ENCODE data around the gene CALB2. TPM values are rescaled to one million over a fixed set of nuclear protein-coding genes. Genes with fewer than 3 reads are reported as not detected.

CALB2 gene
- total RNA-seq, 3 donors from 2014 or later = 7.5 to 169 (median 22.2) TPM

DNA sequence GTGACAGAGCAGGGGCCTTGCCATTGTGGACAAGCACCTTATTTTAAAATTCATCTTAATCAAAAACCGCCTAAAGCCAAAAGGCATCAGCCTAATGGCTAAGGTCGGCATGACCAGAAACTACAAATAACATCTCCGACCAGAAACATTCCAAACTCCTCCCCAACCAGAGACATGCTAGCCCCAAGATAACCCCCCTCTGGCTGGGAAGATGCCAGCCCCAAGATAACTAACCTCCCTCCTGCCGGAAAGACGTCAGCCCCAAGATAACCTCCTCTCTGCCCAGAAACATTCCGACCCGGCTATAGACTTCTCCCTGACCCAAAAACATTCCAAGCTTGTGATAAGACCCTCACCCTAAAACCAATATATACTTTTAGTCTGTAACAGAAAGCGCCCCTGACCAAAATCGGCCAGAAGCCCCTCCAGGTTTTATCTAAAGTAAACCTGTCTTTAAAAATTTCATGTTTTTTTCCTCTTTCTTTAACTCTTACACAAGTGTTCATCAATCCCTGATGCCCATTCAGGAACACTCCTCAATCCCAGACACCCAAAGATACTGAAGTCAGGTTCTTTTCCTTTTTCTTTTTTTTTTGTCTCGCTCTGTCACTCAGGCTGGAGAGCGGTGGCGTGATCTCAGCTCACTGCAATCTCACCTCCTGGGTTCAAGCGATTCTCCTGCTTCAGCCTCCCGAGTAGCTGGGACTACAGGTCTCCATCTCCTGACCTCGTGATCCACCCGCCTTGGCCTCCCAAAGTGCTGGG is 50.7 kb downstream of the CALB2 start:
- TF ChIP-seq CTCF (IDR thresholded peaks at IDR 0.05) (no peak), POLR2A (IDR thresholded peaks at IDR 0.05) (no peak), POLR2AphosphoS5 (IDR thresholded peaks at IDR 0.05) (no peak)
- Histone ChIP-seq H3K4me3 (no peak overlapping the region), H3K4me1 (no peaks in the 10 kb centered on the region), H3K27me3 (peaks cover 0 to 3% of the 10 kb centered on the region in 2 donors), H3K27ac (no peak overlapping the region), H3K9me3 (no peaks in the 10 kb centered on the region), H3K36me3 (no peaks in the 10 kb centered on the region)
- intact Hi-C loops (cut with DNase I; ENCODE audit: low total_unique reads) = no loop called here
- no peak for DNase-seq (ENCODE audit: low spot score in 2 of 2)

GRCh38 chr16:71410146-71410545 is 51.6 kb downstream of the CALB2 start:
- Histone ChIP-seq H3K27me3 (peaks cover 0 to 3% of the 10 kb centered on the region in 2 donors), H3K9me3 (no peaks in the 10 kb centered on the region), H3K27ac (no peak overlapping the region), H3K36me3 (no peaks in the 10 kb centered on the region), H3K4me3 (no peak overlapping the region), H3K4me1 (no peaks in the 10 kb centered on the region)
- intact Hi-C loops (cut with DNase I; ENCODE audit: low total_unique reads) = loop anchor here (10.0 kb wide), 1 partner anchor 205 kb away; no protein-coding TSS in a partner anchor
- TF ChIP-seq CTCF (IDR thresholded peaks at IDR 0.05) (no peak), POLR2A (IDR thresholded peaks at IDR 0.05) (no peak), POLR2AphosphoS5 (IDR thresholded peaks at IDR 0.05) (no peak)
- DNase-seq (ENCODE audit: low spot score in 2 of 2) = no peak

DNA sequence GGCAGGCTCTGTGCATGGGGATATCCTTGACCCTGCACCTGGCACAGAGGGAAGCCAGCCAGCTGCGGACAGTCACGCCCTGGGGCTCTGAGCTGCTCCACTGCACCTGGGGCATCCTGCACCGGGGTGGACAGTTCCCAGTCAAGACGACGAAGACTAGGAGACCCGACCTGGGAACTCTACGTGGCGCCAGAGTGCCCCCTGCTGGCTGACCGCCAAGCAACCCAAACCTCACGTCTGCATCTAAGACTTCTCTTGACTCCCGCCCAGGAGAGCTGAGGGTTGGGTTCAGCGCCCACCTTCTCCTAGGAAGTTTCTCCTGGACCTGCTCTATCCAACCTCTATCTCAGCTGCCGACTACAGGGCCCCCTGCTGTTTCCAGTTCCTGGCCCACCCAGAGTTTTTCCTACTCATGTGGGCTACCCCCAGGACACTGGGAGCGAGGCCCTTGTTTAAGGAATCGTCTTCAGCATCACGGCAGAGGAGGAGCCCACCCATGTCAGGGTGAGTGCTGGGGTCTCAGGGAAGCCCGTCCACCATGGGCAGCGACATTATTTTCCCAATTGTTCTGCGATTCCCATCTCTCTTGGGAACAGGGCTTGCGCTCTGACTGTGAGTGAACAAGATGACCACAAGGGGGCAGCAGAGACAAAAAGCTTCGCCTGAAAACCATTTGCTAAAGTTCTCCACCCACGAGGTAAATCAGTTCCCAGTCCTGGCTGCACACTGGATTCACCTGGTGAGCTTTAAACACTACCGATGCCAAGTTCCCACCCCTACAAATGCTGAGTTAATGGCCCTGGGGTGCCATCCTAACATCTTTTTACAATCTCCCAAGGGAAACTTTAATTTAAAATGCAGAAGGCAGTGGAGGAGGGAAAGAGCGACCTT is 54.0 kb downstream of the CALB2 start:
- DNase-seq (ENCODE audit: low spot score in 2 of 2) = peak; percentile 41 to 65
- Histone ChIP-seq H3K4me1 (no peaks in the 10 kb centered on the region), H3K4me3 (peak overlapping the region in 1 of 3 donors; percentile 23), H3K27me3 (peaks cover 0 to 6% of the 10 kb centered on the region in 2 donors), H3K36me3 (no peaks in the 10 kb centered on the region), H3K27ac (no peak overlapping the region), H3K9me3 (peaks cover 0 to 5% of the 10 kb centered on the region in 2 donors)
- TF ChIP-seq POLR2A (IDR thresholded peaks at IDR 0.05) (no peak), CTCF (IDR thresholded peaks at IDR 0.05) (peak; percentile 83 to 88 (median 86))
- intact Hi-C loops (cut with DNase I; ENCODE audit: low total_unique reads) = loop anchor here (10.0 kb wide), 1 partner anchor 202 kb away; no protein-coding TSS in a partner anchor

GRCh38 chr16:71413341-71413740 is 54.8 kb downstream of the CALB2 start:
- no peak for TF ChIP-seq CTCF (IDR thresholded peaks at IDR 0.05)
- no peak for DNase-seq (ENCODE audit: low spot score in 2 of 2)
- intact Hi-C loops (cut with DNase I; ENCODE audit: low total_unique reads) = loop anchor here (10.0 kb wide), 1 partner anchor 201 kb away; no protein-coding TSS in a partner anchor
- no peak overlapping the region for H3K4me3 ChIP-seq
- H3K9me3 ChIP-seq = peaks cover 0 to 5% of the 10 kb centered on the region in 2 donors
- no peaks in the 10 kb centered on the region for H3K36me3 ChIP-seq
- H3K27me3 ChIP-seq = peaks cover 0 to 10% of the 10 kb centered on the region in 2 donors
- no peak overlapping the region for H3K27ac ChIP-seq
- H3K4me1 ChIP-seq = no peaks in the 10 kb centered on the region
